Measurements from ENCODE around the gene STXBP6. TPM values are rescaled to one million over a fixed set of nuclear protein-coding genes. Genes with fewer than 3 reads are reported as not detected.

The STXBP6 gene
- total RNA-seq, 1 donor from 2014 or later = 27.1 TPM

DNA sequence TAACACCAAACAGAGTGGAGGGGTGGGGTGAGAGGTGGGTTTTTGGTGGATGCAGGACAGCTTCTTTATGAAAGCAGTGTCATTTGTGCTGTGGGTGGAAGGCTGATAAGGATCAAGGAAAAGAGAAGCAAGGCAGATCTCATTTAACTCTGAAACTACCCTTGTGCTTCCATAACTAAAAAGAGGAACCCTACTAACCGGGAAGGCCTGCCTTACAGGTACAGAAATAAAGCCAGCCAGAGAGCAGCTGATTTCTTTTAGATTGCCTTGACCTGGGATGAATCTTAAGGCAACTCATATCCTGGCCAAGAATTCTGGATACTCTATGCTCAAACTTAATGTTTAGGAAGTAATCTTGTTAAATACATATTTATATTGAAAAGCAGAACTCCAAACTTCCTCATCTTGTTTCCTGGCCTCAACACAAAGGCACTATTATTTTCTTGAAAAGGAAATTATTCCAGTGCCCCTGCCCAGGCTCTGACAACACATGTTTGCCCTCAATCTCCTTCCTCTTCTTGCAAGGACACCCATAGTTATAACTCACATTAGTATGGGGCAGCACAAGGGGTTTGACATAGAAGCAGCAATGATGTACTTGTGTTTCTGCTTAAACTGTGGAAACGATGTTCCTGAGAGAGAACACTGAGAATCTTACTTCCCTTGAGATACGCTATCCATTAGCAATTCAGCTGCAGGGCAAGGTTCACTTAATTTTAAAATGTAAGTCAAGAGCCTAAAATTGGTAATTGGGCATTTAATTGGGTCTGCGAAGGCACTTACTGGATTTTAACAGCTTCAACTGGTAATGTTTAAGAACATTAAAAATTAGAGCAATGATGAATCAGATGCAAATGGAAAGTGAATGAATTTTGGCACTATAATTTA is 173.7 kb downstream of the STXBP6 start:
- Mint-ChIP-seq H3K4me3 (ENCODE audit: unreplicated experiment) (no peak overlapping the region), H3K27ac (ENCODE audit: unreplicated experiment) (no peak overlapping the region), H3K9me3 (ENCODE audit: unreplicated experiment) (no peaks in the 10 kb centered on the region), H3K4me1 (ENCODE audit: low read depth, unreplicated experiment) (peaks cover 15% of the 10 kb centered on the region), H3K36me3 (ENCODE audit: low read depth, unreplicated experiment) (peaks cover 5% of the 10 kb centered on the region), H3K27me3 (ENCODE audit: low read depth, unreplicated experiment) (no peaks in the 10 kb centered on the region)
- H3K79me2 ChIP-seq (ENCODE audit: insufficient read depth, low read length) = no peaks in the 10 kb centered on the region
- no peak overlapping the region for H3K4me2 ChIP-seq (ENCODE audit: low read length)
- TF ChIP-seq EZH2 (IDR thresholded peaks at IDR 0.05; ENCODE audit: insufficient read depth, low read length) = no peak
- TF ChIP-seq, protein P1, sequence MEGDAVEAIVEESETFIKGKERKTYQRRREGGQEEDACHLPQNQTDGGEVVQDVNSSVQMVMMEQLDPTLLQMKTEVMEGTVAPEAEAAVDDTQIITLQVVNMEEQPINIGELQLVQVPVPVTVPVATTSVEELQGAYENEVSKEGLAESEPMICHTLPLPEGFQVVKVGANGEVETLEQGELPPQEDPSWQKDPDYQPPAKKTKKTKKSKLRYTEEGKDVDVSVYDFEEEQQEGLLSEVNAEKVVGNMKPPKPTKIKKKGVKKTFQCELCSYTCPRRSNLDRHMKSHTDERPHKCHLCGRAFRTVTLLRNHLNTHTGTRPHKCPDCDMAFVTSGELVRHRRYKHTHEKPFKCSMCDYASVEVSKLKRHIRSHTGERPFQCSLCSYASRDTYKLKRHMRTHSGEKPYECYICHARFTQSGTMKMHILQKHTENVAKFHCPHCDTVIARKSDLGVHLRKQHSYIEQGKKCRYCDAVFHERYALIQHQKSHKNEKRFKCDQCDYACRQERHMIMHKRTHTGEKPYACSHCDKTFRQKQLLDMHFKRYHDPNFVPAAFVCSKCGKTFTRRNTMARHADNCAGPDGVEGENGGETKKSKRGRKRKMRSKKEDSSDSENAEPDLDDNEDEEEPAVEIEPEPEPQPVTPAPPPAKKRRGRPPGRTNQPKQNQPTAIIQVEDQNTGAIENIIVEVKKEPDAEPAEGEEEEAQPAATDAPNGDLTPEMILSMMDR (IDR thresholded peaks at IDR 0.05; ENCODE audit: insufficient read depth, low read depth, low read length) = no peak
- no peak overlapping the region for H3K27ac ChIP-seq (ENCODE audit: low read depth, low read length)
- H3K9me3 ChIP-seq (ENCODE audit: insufficient read depth, low read depth, low read length) = no peaks in the 10 kb centered on the region
- no peak overlapping the region for H3K4me3 ChIP-seq (ENCODE audit: insufficient read depth, low read depth, low read length)
- DNase-seq (ENCODE audit: low read depth) = no peak
- H2AFZ ChIP-seq (ENCODE audit: low read depth, low read length) = no peak overlapping the region
- H3K9ac ChIP-seq (ENCODE audit: low read length) = no peak overlapping the region
- H3K36me3 ChIP-seq (ENCODE audit: insufficient read depth, low read length) = no peaks in the 10 kb centered on the region
- no peak for FAIRE-seq
- H3K4me1 ChIP-seq (ENCODE audit: insufficient read depth, low read length) = no peaks in the 10 kb centered on the region
- H4K20me1 ChIP-seq (ENCODE audit: insufficient read depth, low read length) = no peaks in the 10 kb centered on the region
- no peaks in the 10 kb centered on the region for H3K27me3 ChIP-seq (ENCODE audit: insufficient read depth, low read length)

DNA sequence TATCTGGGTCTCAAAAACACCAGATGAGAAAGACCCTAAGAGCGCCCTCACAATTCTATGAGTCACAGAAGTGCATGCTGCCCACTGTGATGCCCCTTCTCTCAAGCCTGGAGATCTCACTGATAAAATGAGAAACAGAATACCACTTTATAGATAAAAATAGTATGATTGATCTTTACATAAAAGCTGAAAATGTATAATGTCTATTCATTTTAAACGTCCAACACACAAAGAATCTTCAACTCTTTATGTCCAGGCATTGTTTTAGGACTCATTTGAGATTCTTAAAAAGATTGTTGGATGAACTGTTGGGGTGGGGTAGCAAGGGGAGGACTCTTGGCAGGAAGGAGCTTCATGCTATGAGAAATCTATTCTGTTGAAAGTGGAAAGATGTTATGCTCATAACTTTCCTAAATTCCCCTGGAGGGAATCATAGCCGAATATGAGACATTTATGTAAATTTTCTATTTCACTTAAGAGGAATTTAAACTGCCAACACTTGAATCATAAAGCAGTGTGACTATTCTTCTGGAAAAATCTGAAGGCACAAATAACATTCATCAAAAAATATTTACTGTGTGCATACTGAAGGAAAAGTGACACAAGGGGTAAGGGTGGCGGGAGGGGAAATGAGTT is 174.6 kb downstream of the STXBP6 start:
- FAIRE-seq (no peak), DNase-seq (ENCODE audit: low read depth) (no peak)
- no peaks in the 10 kb centered on the region for H3K4me1 ChIP-seq (ENCODE audit: insufficient read depth, low read length)
- H4K20me1 ChIP-seq (ENCODE audit: insufficient read depth, low read length) = no peaks in the 10 kb centered on the region
- H3K36me3 ChIP-seq (ENCODE audit: insufficient read depth, low read length) = no peaks in the 10 kb centered on the region
- Mint-ChIP-seq H3K27ac (ENCODE audit: unreplicated experiment) (no peak overlapping the region), H3K4me3 (ENCODE audit: unreplicated experiment) (no peak overlapping the region), H3K27me3 (ENCODE audit: low read depth, unreplicated experiment) (no peaks in the 10 kb centered on the region), H3K9me3 (ENCODE audit: unreplicated experiment) (no peaks in the 10 kb centered on the region), H3K4me1 (ENCODE audit: low read depth, unreplicated experiment) (peaks cover 6% of the 10 kb centered on the region), H3K36me3 (ENCODE audit: low read depth, unreplicated experiment) (peaks cover 5% of the 10 kb centered on the region)
- H2AFZ ChIP-seq (ENCODE audit: low read depth, low read length) = no peak overlapping the region
- H3K27ac ChIP-seq (ENCODE audit: low read depth, low read length) = no peak overlapping the region
- no peak overlapping the region for H3K9ac ChIP-seq (ENCODE audit: low read length)
- H3K79me2 ChIP-seq (ENCODE audit: insufficient read depth, low read length) = no peaks in the 10 kb centered on the region
- TF ChIP-seq, protein P1 (IDR thresholded peaks at IDR 0.05; ENCODE audit: insufficient read depth, low read depth, low read length) = no peak
- TF ChIP-seq EZH2 (IDR thresholded peaks at IDR 0.05; ENCODE audit: insufficient read depth, low read length) = no peak
- H3K27me3 ChIP-seq (ENCODE audit: insufficient read depth, low read length) = no peaks in the 10 kb centered on the region
- no peak overlapping the region for H3K4me2 ChIP-seq (ENCODE audit: low read length)
- no peaks in the 10 kb centered on the region for H3K9me3 ChIP-seq (ENCODE audit: insufficient read depth, low read depth, low read length)
- no peak overlapping the region for H3K4me3 ChIP-seq (ENCODE audit: insufficient read depth, low read depth, low read length)

All from astrocyte (in vitro differentiated cells and primary cell).